Loucy (cell line): ENCODE data around the gene TMEM45B.
"Not testable (repeated sequence)": the region's sequence is repeated elsewhere in the genome, so short reads cannot be mapped to it uniquely, and the experiment has no call there.

ENCODE experiments used
- CTCF ChIP-seq: fragments of 200-600 bp; sonication (generic); conservative IDR thresholded peaks from 2 replicates; pipeline ENCODE4 v1.5.1; 2014; ENCODE audit warnings: mild to moderate bottlenecking, antibody characterized with exemption, low read length
- EZH2phosphoT487 ChIP-seq: fragments of 200-600 bp; IDR thresholded peaks from 2 replicates; pipeline ENCODE4 v1.6.1; 2018; ENCODE audit warnings: antibody characterized with exemption, mild to moderate bottlenecking, moderate library complexity, borderline replicate concordance

GRCh38 chr11:129833260-129833659, 17.6 kb downstream of the TMEM45B start:
- not testable (repeated sequence) for TF ChIP-seq CTCF, EZH2phosphoT487
